ENCODE results near the gene HIPK2.

DNA sequence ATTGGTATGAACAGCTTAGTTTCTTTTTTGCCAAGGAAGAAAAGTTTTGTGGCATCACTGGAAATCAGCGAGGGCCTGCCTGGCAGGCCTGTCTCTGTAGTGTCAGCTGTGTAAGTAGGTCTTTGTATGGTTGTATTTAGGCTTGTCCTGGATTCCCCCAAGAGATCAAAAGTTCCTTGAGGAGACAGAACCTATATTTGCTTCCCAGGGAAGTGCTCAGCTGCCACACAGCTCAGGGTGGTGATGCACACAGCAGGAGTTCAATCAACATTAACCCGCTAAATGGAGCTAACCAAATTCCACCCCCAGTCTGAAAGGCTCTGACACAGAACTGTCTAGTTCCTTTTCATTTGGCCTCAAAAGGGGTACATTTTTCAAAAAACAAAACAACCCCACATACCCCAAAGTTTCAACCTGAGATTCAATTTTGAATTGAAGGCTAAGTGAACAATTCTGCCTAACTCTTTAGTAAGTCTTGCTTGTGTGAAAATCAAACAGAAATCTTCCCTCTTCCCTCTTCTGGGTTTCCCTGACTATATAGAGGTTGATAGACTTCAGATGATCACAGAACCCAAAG is 129.9 kb downstream of the HIPK2 start:
- no peak for TF ChIP-seq POLR2A (IDR thresholded peaks at IDR 0.05; ENCODE audit: low read depth, low read length)
- no peak for TF ChIP-seq POLR2AphosphoS5 (IDR thresholded peaks at IDR 0.05; ENCODE audit: low read depth, low read length)
